AG10803 (cell line): ENCODE measurements around the gene BDKRB1.

Experiments used
- DNase-seq: peaks from one replicate; pipeline ENCODE4 v3.0.0; 2010; ENCODE audit warnings: low read depth
- H3K4me3 ChIP-seq: 2 replicates; pipeline ENCODE4 v1.5.1; 2011; ENCODE audit warnings: mild to moderate bottlenecking, low read length, control low read depth
- TF ChIP-seq, protein P1 (sequence below): conservative IDR thresholded peaks from 2 replicates; pipeline ENCODE4 v1.5.1; 2011; ENCODE audit warnings: mild to moderate bottlenecking, low read length, control low read depth, inconsistent platforms

BDKRB1 gene

DNA sequence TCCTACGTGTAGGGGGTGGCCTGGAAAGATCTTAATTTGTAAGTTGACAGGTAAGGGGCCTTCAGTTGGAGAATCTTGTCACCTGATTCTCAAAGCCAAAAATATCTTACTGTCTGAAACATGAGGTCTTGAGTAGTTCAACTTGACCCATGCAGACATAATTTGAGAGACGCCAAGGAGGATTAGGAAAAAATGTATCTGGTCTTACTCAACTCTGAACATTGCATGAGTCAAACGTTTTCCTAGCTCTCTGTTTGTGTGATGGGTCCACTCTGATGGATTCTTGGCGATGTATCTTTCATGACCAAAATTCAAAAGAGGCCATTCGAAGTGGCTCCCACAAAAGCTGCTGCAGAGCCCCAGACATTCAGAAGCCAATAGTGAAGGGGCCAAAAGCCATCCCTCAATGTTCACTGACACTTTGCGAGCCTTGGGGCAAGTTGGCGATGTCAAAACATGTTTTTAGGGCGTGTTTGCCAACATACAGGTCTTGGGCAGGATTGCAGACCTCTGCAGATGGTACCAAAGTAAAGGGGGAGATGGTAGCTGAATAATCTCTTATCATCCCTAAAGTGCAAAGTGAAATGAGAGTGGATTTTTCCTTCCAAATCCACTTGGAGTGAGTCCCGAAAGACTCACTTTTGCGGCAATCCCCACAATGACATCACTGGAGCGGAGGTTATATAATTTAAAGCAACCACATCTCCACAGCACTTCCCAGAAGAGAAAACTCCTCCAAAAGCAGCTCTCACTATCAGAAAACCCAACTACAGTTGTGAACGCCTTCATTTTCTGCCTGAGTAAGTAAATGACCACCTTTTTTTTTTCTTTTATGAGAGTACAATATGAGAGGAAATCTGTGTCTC, at the start of gene BDKRB1:
Gene BDKRB1, plus strand, starts transcription at position 710 of the 866 bp plus-strand sequence. CDS start 7,473 bp downstream, outside the sequence.
- H3K4me3 ChIP-seq, result peak within 1 kb of the TSS; percentile 3
- DNase-seq, result peak; percentile 90
- TF ChIP-seq, protein P1, sequence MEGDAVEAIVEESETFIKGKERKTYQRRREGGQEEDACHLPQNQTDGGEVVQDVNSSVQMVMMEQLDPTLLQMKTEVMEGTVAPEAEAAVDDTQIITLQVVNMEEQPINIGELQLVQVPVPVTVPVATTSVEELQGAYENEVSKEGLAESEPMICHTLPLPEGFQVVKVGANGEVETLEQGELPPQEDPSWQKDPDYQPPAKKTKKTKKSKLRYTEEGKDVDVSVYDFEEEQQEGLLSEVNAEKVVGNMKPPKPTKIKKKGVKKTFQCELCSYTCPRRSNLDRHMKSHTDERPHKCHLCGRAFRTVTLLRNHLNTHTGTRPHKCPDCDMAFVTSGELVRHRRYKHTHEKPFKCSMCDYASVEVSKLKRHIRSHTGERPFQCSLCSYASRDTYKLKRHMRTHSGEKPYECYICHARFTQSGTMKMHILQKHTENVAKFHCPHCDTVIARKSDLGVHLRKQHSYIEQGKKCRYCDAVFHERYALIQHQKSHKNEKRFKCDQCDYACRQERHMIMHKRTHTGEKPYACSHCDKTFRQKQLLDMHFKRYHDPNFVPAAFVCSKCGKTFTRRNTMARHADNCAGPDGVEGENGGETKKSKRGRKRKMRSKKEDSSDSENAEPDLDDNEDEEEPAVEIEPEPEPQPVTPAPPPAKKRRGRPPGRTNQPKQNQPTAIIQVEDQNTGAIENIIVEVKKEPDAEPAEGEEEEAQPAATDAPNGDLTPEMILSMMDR, result no peak

GRCh38 chr14:96206461-96206860, 49.5 kb upstream of the BDKRB1 start:
- TF ChIP-seq, protein P1, result no peak
- DNase-seq, result no peak
- peak overlapping the region; percentile 73 for H3K4me3 ChIP-seq

GRCh38 chr14:96207686-96208085, 48.3 kb upstream of the BDKRB1 start:
- DNase-seq, result no peak
- no peak overlapping the region for H3K4me3 ChIP-seq
- TF ChIP-seq, protein P1, result no peak

DNA sequence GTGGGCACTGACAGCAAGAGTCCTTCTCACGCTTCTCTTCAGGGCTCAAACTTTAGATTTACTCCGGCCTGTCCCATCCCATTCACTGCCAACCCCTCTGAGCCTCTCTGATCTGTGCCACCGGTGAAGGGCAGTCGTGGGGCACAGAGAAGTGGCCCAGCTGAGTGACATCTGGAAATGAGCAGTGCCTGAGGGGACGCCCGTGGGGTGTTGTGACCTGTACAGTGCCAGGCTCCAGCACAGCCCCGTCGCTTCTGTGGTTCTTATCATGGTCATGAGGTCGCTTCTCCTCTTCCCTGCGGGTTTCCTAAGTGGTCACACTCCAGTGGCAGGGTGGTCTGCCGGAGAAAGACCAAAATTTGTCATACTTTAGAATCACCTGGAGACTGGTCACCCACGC, 47.3 kb upstream of the BDKRB1 start:
- DNase-seq, result no peak
- TF ChIP-seq, protein P1, result no peak
- no peak overlapping the region for H3K4me3 ChIP-seq

DNA sequence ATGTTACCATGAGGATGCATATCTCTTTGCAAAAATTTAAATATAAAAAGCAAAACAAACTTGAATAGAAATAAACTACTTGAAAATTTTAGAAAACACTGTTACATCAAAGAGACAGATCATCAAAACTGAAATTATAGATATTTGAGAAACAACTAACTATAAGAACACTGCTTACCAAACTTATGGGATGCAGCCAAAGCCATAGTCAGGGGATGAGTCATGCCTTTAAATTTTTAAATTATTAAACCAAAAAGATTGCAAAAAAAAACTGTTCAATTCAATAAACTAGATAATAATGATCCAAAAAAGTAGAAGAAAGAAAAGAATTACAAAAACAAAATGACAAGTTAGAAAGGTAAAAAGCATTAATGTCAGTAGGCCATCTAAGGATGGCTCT, 43.9 kb upstream of the BDKRB1 start:
- TF ChIP-seq, protein P1, result no peak
- H3K4me3 ChIP-seq, result no peak overlapping the region
- DNase-seq, result no peak

DNA sequence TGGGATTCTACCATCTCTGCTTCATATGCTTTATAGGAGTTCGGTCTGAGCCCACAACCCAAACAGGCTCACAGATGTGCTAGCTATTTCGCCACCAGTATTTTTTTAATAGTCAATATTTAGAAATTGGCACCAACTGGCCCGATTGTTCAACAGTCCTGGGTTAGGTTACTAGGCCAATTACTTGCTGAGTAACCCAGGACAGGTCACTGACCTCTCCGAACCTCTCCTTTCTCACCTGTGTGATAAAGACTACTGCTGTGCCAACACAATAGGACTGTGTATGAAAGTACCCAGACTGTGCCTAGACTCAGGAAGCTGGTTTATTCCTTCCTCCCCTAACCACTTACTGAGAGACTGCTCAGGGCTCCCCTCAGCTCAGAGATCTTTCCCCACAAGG, 43.1 kb upstream of the BDKRB1 start:
- TF ChIP-seq, protein P1, result no peak
- no peak overlapping the region for H3K4me3 ChIP-seq
- DNase-seq, result no peak

GRCh38 chr14:96213871-96214465, 42.0 kb upstream of the BDKRB1 start:
- DNase-seq, result no peak
- H3K4me3 ChIP-seq, result no peak overlapping the region
- TF ChIP-seq, protein P1, result no peak
